HG02678 (cell line): Measurements from ENCODE around the gene CCDC9B.
A peak's percentile ranks its signal among the peaks of the same experiment; 100 is the strongest.

Experiments
- ATAC-seq: cut with Tn5 transposase; IDR thresholded peaks from one replicate; pipeline ENCODE4 v1.9.1; 2021; ENCODE audit warnings: mild to moderate bottlenecking, moderate library complexity; ENCODE audit not compliant: unreplicated experiment

CCDC9B gene

DNA sequence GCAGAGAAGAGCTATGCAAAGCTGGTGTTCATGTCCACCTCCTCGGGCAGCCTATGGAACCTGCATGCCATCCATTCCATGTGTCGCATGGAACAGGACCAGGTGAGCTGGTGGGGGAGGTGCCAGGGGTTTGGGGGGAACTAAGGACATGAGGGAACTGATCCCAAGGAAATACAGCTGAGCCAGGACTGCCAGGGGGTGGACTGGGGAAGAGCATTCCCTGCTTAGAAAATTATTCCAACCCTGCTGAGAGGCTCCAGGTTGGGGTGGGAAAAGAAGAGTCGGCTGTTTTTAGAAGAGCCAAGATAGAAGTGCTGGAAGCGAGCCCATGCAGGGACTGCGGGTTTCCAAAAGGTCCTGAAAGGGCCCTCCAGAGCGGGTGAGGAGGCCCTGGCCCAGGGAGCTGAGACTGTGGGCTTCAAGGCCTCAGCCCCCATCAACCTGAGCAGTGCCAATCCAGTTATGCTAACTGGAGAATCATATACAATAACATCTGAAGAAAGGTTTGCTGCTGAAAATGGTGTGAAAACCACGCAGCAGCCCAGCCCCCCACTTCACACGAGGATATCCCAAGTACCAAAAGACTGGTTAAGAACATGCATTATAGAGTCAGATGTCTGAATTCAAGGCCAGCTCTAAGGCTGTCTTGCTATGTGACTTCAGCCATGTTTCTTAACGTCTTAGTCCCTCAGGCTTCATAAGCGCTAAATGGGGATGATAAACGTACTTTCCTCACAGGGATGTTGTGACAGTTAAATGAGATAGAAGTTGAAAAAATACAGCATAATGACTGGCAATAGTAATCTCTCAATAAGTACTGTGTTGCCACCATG lies 25.1 kb upstream of the CCDC9B start:
- no peak for ATAC-seq

DNA sequence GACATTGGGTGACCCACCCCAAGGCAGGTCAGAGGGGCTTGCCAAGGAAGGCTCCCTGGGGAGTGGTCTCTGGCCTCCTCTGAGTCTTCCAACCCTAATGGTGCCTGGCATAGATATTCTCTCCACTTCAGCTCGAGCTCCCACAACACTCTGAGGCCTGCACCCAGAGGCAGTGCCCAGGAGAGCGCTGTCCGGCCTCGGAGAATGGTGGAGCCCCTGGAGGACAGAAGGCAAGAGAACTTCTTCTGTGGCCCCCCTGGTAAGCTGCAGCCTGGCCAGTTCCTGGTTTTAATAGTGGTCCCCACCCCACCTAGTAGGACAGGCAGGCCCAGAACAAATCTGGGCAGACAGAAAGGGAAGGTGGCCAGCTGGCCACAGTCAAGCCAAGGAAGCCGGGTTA lies 24.3 kb upstream of the CCDC9B start:
- no peak for ATAC-seq

DNA sequence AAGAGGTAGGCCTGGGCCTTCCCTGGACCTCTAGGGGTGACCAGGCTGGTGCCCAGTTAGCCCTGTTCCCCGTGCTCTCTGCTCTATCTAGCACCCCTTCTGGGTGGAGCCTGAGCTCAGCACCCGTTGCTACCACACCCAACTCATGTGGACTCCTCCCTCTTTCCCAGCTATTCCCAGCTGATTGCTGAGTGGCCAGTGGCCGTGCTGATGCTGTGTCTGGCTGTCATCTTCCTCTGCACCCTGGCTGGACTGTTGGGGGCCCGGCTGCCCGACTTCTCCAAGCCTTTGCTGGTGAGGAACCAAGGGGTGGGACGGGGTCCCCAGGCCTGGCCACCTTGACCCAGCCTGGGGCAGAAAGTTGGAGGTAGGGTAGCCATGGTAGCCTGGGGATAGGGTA lies 23.5 kb upstream of the CCDC9B start:
- ATAC-seq, result no peak

DNA sequence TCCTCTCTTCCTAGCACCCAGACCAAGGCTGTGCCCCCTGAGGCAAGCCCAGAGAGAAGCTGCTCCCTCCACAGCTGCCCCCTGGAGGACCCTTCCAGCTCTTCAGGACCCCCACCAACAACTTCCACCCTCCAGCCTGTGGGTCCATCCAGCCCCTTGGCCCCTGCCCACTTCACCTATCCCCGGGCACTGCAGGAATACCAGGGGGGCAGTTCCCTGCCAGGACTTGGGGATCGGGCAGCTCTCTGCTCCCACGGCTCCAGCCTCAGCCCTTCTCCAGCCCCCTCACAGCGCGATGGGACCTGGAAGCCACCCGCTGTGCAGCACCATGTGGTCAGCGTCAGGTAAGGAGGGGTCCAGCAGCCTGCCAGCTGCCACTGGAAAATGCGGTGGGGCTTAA lies 22.9 kb upstream of the CCDC9B start:
- no peak for ATAC-seq

DNA sequence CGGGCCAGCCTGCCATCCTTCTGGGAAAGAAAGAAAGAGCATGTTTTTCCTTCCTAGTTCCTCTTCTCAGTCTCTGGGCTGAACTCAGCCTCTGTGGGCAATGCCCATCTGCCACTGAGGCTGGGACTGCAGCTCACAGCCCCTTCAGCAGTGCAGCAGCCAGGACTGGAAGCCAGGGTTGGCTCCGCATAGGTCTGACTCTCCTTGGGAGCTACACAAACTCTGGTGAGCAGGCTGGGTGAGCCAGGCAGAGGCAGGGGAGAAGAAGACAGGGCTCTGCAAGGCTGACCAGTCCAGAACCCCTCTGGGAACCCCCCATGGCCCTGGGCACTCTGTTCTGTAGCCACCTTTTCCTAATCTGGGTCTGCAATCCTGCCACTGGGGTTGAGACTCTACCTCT lies 20.9 kb upstream of the CCDC9B start:
- ATAC-seq, result no peak

DNA sequence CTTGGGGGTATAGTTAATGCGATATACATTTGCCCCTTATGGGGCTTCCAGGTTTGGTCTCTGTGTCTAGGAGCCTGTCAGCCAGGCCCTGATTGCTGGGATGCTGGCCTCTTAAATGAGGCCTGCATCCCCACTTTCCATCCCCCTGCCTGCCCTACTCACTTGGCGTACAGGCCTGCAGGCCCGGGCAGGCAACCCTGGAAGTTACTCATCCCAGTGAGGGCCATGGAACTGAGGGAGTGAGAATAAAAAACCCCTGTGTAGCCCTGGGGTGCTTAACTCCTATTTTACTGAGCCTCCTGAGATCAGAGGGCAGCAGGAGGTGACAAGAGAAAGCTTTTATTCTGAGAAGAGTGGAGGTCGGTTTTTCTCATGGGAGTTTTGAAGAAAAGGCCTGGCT lies 19.3 kb upstream of the CCDC9B start:
- no peak for ATAC-seq

DNA sequence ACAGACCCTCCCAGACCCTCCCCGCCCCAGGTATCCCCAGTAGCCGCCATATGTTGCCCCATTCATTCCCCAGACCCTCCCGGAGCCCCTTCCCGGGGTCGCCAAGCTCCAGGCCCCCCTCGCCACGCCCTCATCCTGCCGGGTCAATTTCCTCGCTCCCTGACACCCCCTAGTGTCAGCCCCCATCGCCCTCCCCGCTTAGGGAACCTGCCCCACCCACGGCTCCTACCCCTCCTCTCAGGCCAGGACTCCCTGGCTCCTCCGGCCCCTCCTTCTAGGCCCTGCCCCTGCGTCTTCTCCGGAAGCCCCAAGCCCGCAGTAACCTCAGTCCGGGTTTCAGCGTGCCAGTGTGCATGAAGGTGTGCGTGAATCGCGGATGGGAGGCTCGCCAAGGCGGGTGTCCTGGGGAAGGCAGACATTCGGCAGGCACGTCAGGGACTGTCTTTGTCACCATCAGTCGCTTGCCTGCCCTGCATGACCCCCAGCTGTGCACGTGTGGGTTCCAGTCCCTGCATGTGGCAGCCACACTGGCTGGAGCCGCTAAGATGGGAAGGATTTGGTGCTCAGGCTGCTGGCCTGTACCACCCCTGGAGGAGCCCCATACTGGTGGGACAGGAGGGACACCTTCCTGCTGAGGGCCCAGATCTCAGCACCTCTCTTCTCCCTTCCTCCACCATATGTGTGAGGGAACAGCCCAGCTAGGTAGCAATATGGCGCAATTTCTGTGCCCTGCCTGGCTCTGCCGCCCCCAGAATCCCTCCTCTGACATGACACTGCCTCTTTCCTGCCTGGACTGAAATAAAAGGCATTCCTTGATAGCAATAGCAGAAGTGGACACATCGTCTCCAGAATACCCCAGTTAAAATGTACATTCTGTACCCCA lies 18.0 kb upstream of the CCDC9B start:
- peak; percentile 18 for ATAC-seq

DNA sequence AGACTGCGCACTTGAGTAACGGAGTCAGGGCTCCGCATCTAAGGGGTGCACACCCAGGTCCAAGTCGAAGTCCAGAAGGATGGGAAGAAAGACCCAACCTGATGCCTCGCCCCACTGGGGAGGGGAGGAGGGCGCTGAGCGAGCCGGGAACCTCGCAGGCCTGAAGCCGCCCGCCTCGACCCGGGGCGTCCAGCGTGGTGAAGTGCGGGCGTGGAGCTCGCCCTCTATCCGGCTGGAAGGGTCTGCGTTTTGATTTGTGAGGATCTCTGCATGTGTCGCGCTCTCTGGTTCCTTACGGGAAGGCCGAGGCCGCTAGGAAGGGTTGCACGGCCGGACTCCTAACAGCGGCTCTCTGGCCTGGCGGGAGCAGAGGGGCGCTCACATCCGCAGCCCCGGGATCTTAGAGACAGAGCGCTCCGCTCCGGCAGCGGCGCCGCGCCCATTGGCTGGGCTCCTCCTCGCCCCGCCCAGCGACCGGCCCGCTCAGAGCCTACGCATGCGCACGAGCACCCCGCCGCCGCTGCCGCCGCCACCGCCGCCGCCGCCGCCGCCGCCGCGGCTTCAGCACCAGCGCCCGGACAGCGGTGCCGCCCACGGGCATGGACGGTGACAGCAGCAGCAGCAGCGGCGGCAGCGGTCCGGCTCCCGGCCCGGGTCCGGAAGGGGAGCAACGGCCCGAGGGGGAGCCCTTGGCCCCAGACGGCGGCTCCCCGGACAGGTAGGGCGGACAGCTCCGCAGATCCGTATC lies 17.2 kb upstream of the CCDC9B start, which contains the start of gene DISP2:
Gene DISP2 (plus strand): TSS at position 497 of the 748 bp plus-strand sequence. CDS start 103 bp downstream, at position 600.
- ATAC-seq, result peak; percentile 89

DNA sequence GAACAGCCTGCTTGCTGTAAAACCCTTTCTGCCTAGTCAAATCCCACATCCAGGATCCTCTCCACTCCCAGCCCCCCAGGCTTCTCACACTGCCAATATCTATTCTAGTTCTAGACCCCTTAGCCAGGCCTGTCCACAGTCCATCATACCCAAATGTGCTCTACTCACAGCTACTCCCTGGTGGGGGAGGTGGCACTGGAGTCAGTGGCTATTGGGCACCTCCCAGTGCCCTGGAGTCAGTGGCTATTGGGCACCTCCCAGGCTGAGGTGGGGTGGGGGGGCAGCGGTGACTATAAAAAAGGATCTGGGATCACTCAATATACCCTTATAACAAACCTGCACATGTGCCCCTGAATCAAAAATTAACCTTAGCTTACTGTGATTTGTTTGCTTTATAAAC lies 16.5 kb upstream of the CCDC9B start:
- ATAC-seq, result no peak

DNA sequence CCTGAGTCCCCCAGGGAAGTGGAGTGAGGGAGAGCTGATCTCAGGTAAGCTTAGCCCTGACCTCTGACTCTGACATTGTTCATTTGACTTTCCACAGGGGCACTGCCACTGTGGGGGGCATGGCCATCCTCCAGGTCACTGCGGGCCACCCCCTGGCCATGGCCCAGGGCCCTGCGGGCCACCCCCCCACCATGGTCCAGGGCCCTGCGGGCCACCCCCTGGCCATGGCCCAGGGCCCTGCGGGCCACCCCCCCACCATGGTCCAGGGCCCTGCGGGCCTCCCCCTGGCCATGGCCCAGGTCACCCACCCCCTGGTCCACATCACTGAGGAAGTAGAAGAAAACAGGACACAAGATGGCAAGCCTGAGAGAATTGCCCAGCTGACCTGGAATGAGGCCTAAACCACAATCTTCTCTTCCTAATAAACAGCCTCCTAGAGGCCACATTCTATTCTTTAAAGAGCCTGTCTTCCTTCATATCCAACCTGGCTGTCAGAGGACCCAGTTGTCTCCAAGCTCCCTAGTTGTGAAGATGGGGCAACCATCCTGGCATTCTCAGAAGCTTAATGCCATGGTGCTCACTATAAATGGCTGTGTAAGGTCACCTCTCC lies 15.3 kb upstream of the CCDC9B start:
- ATAC-seq, result no peak

DNA sequence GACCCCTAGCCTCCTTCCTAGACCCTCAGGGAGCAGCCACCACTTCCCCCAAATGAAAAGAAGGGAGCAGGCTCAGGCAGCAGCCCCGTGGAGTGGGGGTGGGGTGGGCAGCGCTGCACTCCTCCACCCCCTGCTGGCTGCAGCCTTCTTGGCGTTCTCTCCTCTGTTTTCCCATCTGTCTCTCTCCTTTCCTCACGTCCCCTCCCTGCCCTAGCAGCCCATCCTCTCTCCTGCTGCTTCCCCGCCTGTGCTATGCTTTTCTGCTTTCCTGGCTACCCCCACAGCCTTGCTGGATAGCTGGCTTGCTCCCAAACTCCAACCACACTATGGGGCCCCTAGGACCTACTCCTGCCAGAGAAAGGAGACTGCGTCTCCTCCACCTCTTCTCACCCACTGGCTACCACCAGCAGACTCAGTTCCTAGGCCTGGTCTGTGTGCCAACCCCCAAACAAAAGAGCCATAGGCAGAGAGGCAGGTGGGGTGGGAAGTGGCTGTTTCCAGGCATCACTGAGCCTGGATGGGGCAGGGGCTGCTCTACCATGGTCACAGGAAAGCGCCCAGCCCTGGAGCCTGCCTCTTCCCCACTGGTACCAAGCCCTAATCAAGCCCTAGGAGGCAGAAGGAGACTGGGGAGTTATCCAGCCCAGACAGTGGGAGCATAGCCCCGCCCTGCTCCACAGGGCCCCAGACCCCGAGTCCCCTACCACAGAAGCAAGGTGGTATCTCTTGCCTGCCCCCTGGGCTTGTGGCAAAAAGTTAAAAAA lies 13.9 kb upstream of the CCDC9B start:
- ATAC-seq, result no peak

DNA sequence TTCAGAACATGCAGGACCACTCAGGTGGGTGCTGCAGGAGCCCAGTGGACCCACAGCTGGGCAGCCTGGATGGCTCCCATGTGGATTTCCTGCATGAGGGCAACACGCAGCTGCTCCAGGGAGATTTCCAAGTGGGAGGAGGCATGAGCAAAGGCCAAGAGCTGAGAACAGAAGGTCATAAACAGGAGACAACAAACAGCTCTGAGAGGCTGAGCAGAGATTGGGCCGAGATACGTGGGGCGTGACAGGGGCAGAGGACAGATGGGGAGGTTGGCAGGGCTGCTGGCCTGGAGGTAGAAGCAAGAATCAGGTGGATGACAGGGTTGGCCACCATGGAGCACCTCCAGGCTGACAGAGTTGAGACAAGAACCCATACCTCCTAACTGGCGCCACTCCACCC lies 13.0 kb upstream of the CCDC9B start:
- ATAC-seq, result no peak

DNA sequence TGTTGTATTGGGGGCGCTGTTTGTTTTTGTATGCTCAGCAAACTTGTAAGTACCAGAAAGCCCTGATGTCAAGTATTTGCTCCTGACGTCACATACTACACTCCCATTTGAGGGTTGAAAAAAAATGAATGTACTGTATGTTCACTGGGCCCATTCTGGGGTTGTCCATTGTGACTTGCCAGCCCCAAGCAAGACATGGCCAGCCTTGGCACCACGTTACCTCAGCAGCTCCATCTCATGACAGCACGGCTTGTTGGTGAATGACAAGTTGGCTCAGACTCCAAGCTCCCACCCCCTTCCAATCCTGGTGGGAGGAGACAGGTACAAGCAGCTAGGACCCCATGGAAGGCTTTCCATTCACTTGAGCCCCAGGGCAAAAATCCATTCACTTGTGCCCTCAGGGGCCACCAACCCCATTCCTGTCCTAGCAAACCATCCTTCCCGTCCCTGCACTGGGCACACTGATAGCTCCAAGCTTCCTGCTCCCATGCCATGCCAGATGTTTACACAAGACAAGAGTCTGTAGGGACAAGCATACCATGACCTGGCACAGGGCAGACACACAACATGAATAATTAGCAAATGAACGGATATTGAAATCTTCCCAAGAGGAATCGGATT lies 11.7 kb upstream of the CCDC9B start:
- ATAC-seq, result no peak

DNA sequence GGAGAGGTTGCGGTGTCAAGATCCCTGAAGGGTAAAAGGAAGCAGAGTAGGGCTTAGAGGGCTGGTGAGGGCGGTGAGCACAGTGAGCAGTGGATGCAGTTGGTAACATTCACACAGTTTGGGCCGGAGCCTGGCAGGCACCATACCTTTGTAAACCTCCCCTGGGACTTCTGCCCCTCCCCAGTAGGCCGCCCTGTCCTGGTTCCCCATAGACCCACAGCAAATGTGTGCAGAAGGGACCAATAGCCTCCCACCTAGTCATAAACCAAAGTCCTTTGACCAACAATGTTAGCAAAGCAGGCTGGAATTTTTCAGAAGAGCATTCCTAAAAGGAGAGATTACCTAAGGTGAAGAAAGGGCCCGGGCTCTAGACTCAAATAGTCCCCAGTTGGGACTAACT lies 8.4 kb upstream of the CCDC9B start:
- ATAC-seq, result no peak

DNA sequence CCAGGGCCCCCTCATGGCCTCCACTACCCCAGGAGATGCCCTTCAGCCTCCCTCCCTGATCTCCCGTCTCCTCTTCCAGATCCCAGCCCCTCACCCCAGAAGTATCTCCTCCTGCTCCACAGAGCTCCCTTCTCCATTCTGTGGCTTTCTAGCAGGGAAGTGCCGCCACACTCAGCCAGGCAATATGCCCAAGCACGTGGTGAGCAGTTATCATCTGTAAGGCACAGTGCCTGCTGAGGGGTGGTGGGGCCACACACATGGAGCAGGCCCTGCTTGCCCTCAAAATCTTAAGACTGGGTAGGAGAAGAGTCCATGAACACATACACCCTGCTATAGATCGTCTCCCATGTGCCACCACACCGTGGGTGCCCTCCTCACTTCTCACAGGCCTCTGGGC lies 7.7 kb upstream of the CCDC9B start:
- ATAC-seq, result no peak

DNA sequence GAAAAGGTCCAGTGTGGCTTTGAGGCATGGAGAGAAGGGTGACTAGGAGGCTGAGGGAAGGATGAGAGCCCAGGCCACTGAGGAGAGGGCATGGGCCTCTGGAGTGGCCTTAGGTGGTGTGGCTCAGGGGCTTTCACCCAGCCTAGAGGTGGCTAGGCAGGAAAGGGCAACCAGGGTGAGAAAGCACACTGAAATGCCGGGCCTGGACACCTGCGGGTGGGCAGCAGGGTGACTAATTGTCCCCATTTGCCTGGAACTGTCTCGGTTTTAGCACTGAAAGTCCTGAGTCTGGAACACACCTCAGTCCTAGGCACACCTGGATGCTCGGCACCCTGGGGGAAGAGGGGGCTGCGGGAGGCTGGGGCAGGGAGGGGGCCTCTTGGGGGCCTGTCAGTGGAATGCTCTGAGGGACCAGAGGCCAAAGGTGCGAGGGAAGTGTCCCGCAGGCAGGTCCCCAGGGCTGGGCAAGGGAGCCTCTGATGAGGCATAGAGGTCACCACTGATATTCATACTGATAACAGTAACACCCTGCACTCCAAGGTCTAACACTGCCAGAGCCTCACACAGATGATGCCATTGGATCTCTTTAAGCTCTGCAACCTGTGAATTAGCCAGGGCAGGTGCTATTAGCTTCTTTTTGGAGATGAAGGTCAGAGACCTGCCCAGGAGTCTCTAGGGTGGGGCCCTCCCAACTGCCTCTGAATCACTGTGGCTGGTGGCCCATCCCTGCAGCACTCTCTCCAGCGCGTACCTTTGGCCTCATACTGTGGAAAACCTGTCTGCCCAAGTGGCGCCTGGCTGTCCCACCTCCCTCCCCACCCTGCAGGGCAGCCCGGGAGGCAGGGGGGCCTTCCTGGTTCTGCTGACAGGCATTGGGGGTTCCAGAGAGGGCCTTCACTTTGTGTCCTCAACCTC lies 7.1 kb upstream of the CCDC9B start:
- ATAC-seq, result no peak

DNA sequence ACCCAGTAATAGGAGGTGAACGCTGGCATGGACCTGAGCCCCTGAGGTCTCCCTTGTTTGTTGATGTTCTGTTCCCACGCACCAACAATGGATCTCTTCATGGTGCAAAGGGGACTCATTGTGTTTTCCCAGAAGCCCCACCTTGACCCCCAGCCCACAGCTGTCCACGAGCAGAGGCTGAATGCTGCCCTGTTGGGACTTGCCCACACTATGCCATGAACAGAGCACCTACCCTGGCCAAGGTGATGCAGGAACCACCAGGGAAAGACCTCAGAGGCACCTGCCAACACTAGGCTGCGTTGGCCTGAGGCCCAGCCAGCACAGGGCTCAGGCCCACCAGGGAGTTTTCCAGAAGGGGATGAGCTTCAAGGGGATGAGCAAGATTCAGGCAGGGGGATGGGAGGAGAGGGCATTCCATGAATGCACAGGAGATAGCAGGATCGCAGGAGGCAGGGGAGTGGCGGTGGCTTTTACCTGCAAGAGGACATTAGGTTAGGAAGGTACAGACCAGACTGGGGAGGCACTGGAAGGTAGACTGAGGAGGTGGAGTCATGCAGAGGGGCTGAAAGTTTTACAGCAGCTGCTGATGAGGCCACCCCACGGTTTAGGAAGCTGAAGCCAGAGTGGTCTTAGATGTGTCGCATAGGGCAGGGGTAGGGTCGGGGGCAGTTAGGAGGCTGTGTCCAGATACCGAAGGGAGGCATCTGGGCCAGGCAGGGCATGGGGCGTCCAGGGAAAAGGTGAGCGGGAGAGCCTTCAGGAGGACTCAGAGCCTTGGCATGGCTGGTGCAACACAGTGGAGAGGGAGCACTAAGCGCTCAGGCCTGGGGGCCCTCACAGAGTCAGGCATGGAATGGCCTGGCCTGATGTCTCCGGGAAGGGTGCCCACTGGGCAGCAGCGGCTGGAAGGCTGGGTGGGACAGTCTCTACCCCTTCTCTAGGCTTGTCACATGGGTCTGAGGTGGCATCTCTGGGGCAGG lies 6.1 kb upstream of the CCDC9B start:
- no peak for ATAC-seq
